Measurements from ENCODE around the gene TLR8.

The TLR8 gene

GRCh38 chrX:12896935-12897334 lies 9.5 kb upstream of the TLR8 start:
- no peak for TF ChIP-seq CTCF (IDR thresholded peaks at IDR 0.05; ENCODE audit: low read depth, low read length)
- no peak overlapping the region for H3K4me3 ChIP-seq (ENCODE audit: low read depth, low read length)

GRCh38 chrX:12898073-12898472 lies 8.3 kb upstream of the TLR8 start:
- TF ChIP-seq CTCF (IDR thresholded peaks at IDR 0.05; ENCODE audit: low read depth, low read length), result no peak
- no peak overlapping the region for H3K4me3 ChIP-seq (ENCODE audit: low read depth, low read length)

- TF ChIP-seq CTCF (IDR thresholded peaks at IDR 0.05; ENCODE audit: low read depth, low read length), result no peak
- H3K4me3 ChIP-seq (ENCODE audit: low read depth, low read length), result no peak overlapping the region
Observed at GRCh38 chrX:12899506-12899905, 6.9 kb upstream of the TLR8 start.

- H3K4me3 ChIP-seq (ENCODE audit: low read depth, low read length), result no peak overlapping the region
- peak; percentile 59 for TF ChIP-seq CTCF (IDR thresholded peaks at IDR 0.05; ENCODE audit: low read depth, low read length)
Observed at GRCh38 chrX:12901486-12901885, 4.9 kb upstream of the TLR8 start.

- H3K4me3 ChIP-seq (ENCODE audit: low read depth, low read length), result no peak overlapping the region
- TF ChIP-seq CTCF (IDR thresholded peaks at IDR 0.05; ENCODE audit: low read depth, low read length), result no peak
Observed at GRCh38 chrX:12903646-12904045, 2.8 kb upstream of the TLR8 start.

- no peak overlapping the region for H3K4me3 ChIP-seq (ENCODE audit: low read depth, low read length)
- no peak for TF ChIP-seq CTCF (IDR thresholded peaks at IDR 0.05; ENCODE audit: low read depth, low read length)
Observed at GRCh38 chrX:12910423-12911121, 4.2 kb downstream of the TLR8 start.

GRCh38 chrX:12911122-12911470 lies 4.7 kb downstream of the TLR8 start:
- no peak overlapping the region for H3K4me3 ChIP-seq (ENCODE audit: low read depth, low read length)
- no peak for TF ChIP-seq CTCF (IDR thresholded peaks at IDR 0.05; ENCODE audit: low read depth, low read length)
